Mesodermal cell (in vitro differentiated cells): ENCODE measurements around the gene ANKFY1.
"Not testable (repeated sequence)": the region's sequence is repeated elsewhere in the genome, so short reads cannot be mapped to it uniquely, and the experiment has no call there.

ENCODE experiments used
- H3K27ac ChIP-seq: 2 replicates; pipeline ENCODE4 v1.7.0; 2013; ENCODE audit warnings: mild to moderate bottlenecking, low read depth, low read length, moderate library complexity; ENCODE audit not compliant: severe bottlenecking
- H3K36me3 ChIP-seq: 2 replicates; pipeline ENCODE4 v1.7.1; 2013; ENCODE audit warnings: mild to moderate bottlenecking, low read length, moderate library complexity; ENCODE audit not compliant: control insufficient read depth, insufficient read depth
- H3K4me1 ChIP-seq: one replicate; pipeline ENCODE4 v1.7.1; 2013; ENCODE audit warnings: mild to moderate bottlenecking, low read length; ENCODE audit not compliant: insufficient read depth, control insufficient read depth, poor library complexity, severe bottlenecking
- H3K4me3 ChIP-seq: 2 replicates; pipeline ENCODE4 v1.7.0; 2013; ENCODE audit warnings: low read length, control low read depth, mild to moderate bottlenecking; ENCODE audit not compliant: insufficient read depth, poor library complexity, severe bottlenecking; ENCODE audit errors: extremely low read depth
- H3K9me3 ChIP-seq: 2 replicates; pipeline ENCODE4 v1.7.1; 2013; ENCODE audit warnings: mild to moderate bottlenecking, low read length, moderate library complexity; ENCODE audit not compliant: control insufficient read depth
- WGBS, 2 experiments: methylation state at CpG; one replicate each; pipeline ENCODE4 v1.1.5; 2013; ENCODE audit warnings: missing lambda C conversion rate in 2 of 2; ENCODE audit not compliant: insufficient coverage in 2 of 2; 5-methylcytosine and 5-hydroxymethylcytosine counted together

Gene ANKFY1

GRCh38 chr17:4143563-4144421 is 120.0 kb downstream of the ANKFY1 start:
- Histone ChIP-seq H3K4me3 (peak overlapping the region; percentile 99), H3K27ac (peak overlapping the region; percentile 99), H3K36me3 (no peaks in the 10 kb centered on the region), H3K4me1 (peaks cover 5% of the 10 kb centered on the region), H3K9me3 (no peaks in the 10 kb centered on the region)
- WGBS, 2 experiments: 3% methylated on average over 58 to 60 of the region's 69 CpGs

DNA sequence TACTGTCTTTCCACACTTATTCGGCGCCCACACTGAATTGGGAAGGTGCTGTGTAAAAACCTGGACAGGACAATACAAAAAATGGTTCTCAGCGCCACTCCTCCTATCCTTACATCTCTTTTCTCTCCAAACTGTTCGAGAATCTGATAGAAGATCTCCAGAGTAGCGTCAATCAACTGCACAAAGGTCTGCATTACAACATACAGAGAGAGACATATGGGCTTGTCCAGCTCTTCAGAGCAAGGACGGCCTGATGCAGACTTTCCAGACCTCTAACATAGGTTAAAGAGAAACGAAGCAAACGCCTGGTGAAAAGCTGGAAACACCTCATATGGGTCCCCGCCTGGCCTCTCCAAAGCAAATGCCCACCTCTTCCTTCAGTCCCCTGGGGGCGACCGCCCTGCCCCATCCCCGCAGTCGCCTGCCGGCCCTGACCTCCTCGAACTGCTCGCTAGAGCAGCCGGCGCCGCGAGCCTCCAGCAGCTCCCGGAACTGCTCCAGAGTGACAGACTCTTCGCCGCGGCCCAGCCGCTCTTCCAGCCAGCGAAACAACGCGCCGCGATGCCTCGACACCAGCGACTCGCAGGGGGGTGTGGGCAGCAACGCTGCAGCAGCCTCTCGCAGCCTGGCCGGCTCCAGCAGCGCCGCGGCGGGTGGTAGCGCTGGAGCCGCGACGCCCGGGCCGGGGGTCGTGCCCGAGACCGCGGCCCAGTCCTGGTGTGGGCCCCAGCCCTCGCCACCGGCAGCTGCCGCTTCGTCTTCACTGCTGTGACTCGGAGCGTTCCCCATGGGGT is 121.5 kb downstream of the ANKFY1 start:
- WGBS, 2 experiments: 5 to 6% methylated on average over 54 to 56 of the region's 56 CpGs
- no peaks in the 10 kb centered on the region for H3K9me3 ChIP-seq
- peaks cover 5% of the 10 kb centered on the region for H3K4me1 ChIP-seq
- H3K36me3 ChIP-seq: no peaks in the 10 kb centered on the region
- peak overlapping the region; percentile 99 for H3K4me3 ChIP-seq
- peak overlapping the region; percentile 99 for H3K27ac ChIP-seq

GRCh38 chr17:4140125-4140524 is 123.7 kb downstream of the ANKFY1 start:
- 77 to 95% methylated on average over 2 of the region's 2 CpGs for WGBS, 2 experiments
- no peak overlapping the region for H3K27ac ChIP-seq
- no peaks in the 10 kb centered on the region for H3K9me3 ChIP-seq
- H3K36me3 ChIP-seq: no peaks in the 10 kb centered on the region
- peaks cover 5% of the 10 kb centered on the region for H3K4me1 ChIP-seq
- H3K4me3 ChIP-seq: no peak overlapping the region

- H3K36me3 ChIP-seq, H3K4me1 ChIP-seq, H3K4me3 ChIP-seq, H3K27ac ChIP-seq, H3K9me3 ChIP-seq: not testable (repeated sequence)
- WGBS, 2 experiments: 96 to 99% methylated on average over 6 of the region's 9 CpGs
These were observed 124.8 kb downstream of the ANKFY1 start for GRCh38 chr17:4138906-4139526.

GRCh38 chr17:4136373-4136772 is 127.4 kb downstream of the ANKFY1 start:
- H3K4me3 ChIP-seq: no peak overlapping the region
- no peaks in the 10 kb centered on the region for H3K9me3 ChIP-seq
- 86 to 98% methylated on average over 5 to 6 of the region's 6 CpGs for WGBS, 2 experiments
- no peaks in the 10 kb centered on the region for H3K4me1 ChIP-seq
- H3K27ac ChIP-seq: no peak overlapping the region
- peaks cover 3% of the 10 kb centered on the region for H3K36me3 ChIP-seq

GRCh38 chr17:4135489-4135888 is 128.3 kb downstream of the ANKFY1 start:
- Histone ChIP-seq H3K4me1 (no peaks in the 10 kb centered on the region), H3K27ac (no peak overlapping the region), H3K9me3 (no peaks in the 10 kb centered on the region), H3K4me3 (no peak overlapping the region), H3K36me3 (peaks cover 8% of the 10 kb centered on the region)
- 97 to 100% methylated on average over 3 of the region's 3 CpGs for WGBS, 2 experiments

DNA sequence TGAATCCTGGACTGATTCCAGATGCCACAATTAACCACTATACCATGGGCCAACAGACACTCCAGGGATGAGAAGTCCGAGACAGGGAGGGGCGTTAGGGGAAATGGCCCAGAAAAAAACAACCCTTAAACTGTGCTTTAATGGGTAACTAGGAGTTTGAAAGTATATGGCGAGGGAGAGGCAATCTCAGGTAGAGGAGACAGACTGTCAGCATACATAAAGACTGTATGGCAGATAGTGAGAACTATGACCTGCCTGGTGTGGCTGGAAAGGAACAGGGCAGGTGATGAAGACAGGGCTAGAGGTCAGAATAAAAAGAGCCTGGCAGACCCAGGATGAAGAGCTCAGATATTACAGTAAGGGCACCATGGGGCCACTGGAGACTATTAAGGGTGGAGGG is 129.1 kb downstream of the ANKFY1 start:
- 91 to 95% methylated on average over 1 to 3 of the region's 3 CpGs for whole genome bisulfite sequencing, 2 experiments
- H3K27ac ChIP-seq: no peak overlapping the region
- peaks cover 11% of the 10 kb centered on the region for H3K36me3 ChIP-seq
- H3K4me3 ChIP-seq: no peak overlapping the region
- H3K4me1 ChIP-seq: no peaks in the 10 kb centered on the region
- H3K9me3 ChIP-seq: no peaks in the 10 kb centered on the region

DNA sequence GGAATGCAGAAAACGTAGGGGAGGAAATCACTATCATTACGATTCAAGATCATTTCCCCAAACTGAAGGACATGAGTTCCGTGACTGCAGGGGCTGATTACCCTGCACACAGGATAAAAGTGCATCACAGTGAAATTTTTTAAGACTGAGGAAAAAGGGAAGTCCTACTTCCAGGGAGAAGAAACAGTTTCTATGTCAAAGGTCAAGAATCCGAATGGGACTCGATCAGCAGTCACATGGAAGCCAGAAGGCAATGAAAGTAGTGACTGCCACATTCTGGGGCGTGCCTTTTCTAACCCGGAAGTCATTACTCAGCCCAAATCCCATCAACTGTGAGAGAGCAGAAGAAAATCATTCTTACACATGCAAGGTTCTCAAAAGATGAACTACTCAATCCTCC is 133.1 kb downstream of the ANKFY1 start:
- H3K36me3 ChIP-seq: peaks cover 11% of the 10 kb centered on the region
- H3K9me3 ChIP-seq: no peaks in the 10 kb centered on the region
- H3K27ac ChIP-seq: peak overlapping the region; percentile 23
- 86 to 90% methylated on average over 3 to 6 of the region's 7 CpGs for WGBS, 2 experiments
- H3K4me3 ChIP-seq: no peak overlapping the region
- no peaks in the 10 kb centered on the region for H3K4me1 ChIP-seq

DNA sequence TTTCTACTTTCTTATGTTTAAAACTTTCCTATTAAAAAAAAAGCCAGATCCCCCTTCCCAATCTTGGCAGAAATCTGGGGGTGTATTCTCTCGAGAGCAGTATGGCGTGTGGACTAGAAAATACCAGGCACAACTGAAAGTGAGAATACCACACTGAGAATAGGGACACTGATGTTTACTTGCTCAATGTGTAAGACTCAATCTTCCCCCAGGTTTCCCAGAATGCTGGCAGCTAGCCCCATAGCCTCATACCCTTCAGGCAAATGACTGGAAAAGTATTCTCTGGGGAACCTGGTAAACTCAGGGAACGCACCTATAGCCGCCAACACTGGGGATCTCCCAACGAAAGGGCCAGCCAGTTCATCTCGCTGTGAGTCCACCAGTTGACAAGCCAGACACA is 136.2 kb downstream of the ANKFY1 start:
- WGBS, 2 experiments: 95 to 100% methylated on average over 3 to 4 of the region's 6 CpGs
- Histone ChIP-seq H3K4me3 (no peak overlapping the region), H3K27ac (no peak overlapping the region), H3K9me3 (no peaks in the 10 kb centered on the region), H3K4me1 (no peaks in the 10 kb centered on the region), H3K36me3 (peaks cover 28% of the 10 kb centered on the region)

- Histone ChIP-seq H3K27ac (no peak overlapping the region), H3K4me3 (no peak overlapping the region)
- WGBS, 2 experiments: 89 to 100% methylated on average over 1 of the region's 1 CpG
These were observed 138.2 kb downstream of the ANKFY1 start for GRCh38 chr17:4125552-4125951.

More at GRCh38 chr17:4125552-4125951, 138.2 kb downstream of the ANKFY1 start:
- H3K4me1 ChIP-seq: no peaks in the 10 kb centered on the region
- peaks cover 38% of the 10 kb centered on the region for H3K36me3 ChIP-seq
- no peaks in the 10 kb centered on the region for H3K9me3 ChIP-seq
